Nucleus accumbens (tissue), 56 donors: Measurements from ENCODE around the gene PDAP1.
A peak's percentile ranks its signal among the peaks of the same experiment; 100 is the strongest.
"Not testable (repeated sequence)": the region's sequence is repeated elsewhere in the genome, so short reads cannot be mapped to it uniquely, and the experiment has no call there.

Source experiments
- DNase-seq, 56 donors: peaks; one replicate each; lab custom pipeline; 2025; lab: John Stamatoyannopoulos, UW

Gene PDAP1

DNA sequence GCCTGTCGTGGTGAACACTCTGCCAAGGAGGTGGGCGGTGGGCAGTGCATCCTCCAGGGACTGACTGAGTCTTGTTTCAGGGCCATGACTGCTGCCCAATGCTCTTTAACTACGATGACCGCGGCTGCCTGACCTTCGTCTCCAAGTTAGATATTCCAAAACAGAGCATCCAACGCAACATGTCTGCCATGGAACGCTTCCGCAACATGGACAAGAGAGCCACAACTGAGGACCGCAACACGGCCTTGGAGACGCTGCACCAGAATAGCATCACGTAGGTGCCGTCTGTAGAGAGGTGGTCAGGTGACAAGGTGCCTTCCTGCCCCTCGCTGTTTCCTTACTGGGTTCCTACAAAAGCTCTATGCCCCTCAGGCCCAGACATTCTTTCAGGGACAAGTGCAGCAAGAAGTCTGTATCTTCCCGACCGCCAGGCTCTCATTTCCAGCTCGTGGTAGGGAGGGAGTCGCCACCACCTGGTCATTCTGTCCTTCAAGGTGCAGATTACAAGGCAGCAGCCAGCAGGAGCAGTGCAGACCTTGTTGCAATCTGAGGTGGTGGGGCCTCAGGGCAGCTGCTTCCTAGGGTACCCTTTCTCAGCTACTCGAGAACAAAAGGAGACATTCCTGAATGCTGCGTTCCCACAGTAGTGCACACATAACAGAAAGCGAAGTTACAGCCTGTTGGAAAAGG is 48.8 kb downstream of the PDAP1 start:
- no peak for DNase-seq

GRCh38 chr7:99358521-99358920 is 49.9 kb downstream of the PDAP1 start:
- not testable (repeated sequence) for DNase-seq

- DNase-seq: peak in 19 of 56 donors; percentile 9 to 68 (median 34)
Observed at GRCh38 chr7:99357701-99358490, 50.5 kb downstream of the PDAP1 start.

DNA sequence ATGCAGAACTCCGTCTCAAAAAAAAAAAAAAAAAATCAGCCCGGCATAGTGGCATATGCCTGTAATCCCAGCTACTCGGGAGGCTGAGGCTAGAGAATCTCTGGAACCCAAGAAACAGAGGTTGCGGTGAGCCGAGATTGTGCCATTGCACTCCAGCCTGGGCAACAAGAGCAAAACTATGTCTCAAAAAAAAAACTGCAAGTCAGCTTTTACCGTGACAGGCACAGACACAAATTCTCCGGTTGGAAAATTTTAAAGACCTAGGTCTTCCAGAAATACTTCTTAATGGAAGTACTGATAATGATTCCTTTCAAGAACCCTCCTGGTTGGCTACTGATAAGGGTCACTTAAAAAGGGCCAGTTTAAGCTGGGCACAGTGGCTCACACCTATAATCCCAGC is 53.3 kb downstream of the PDAP1 start:
- no peak for DNase-seq

GRCh38 chr7:99352247-99352646 is 56.1 kb downstream of the PDAP1 start:
- no peak for DNase-seq

DNA sequence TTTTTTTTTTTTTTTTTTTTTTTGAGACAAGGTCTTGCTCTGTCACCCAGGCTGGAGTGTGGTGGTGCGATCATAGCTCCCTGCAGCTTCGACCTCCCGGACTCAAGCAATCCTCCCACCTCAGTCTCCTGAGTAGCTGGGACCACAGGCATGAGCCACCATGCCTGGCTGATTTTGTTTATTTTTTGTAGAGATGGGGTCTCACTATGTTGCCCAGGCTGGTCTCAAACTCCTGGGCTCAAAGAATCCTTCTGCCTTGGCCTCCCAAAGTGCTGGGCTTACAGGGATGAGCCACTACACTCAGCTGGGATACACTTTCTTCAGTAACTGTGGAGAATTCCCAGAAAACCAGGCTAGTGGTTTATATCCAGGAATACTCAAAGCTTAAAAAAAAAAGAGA is 57.8 kb downstream of the PDAP1 start:
- not testable (repeated sequence) for DNase-seq
